Measurements from ENCODE around the gene PAMR1. TPM values are rescaled to one million over a fixed set of nuclear protein-coding genes. Genes with fewer than 3 reads are reported as not detected.
A peak's percentile ranks its signal among the peaks of the same experiment; 100 is the strongest.

The PAMR1 gene
- total and polyA plus RNA-seq, 2 donors from 2014 or later, result 2.2 to 2.4 TPM

- no peak overlapping the region for H3K4me3 ChIP-seq (ENCODE audit: low read length in 3 of 3)
- no peak overlapping the region for H3K9ac ChIP-seq (ENCODE audit: low read length in 3 of 3)
- H3K27ac ChIP-seq (ENCODE audit: low read depth in 2 of 2, low read length in 2 of 2), result no peak overlapping the region
- FAIRE-seq (no peak), DNase-seq (no peak)
- TF ChIP-seq CTCF (IDR thresholded peaks at IDR 0.05; ENCODE audit: borderline replicate concordance, extremely low read depth, insufficient read depth), result no peak
- peaks cover 0 to 4% (median 3%) of the 10 kb centered on the region in 3 donors for H3K4me1 ChIP-seq (ENCODE audit: control insufficient read depth in 2 of 3, insufficient read depth in 2 of 3, low read depth in 1 of 3, low read length in 3 of 3)
- H3K9me3 ChIP-seq (ENCODE audit: control insufficient read depth in 2 of 3, insufficient read depth in 1 of 3, low read length in 3 of 3), result no peaks in the 10 kb centered on the region
- no peaks in the 10 kb centered on the region for H3K36me3 ChIP-seq (ENCODE audit: control insufficient read depth in 2 of 3, insufficient read depth in 3 of 3, low read length in 3 of 3)
- peaks cover 16% of the 10 kb centered on the region for H3K27me3 ChIP-seq (ENCODE audit: control insufficient read depth, insufficient read depth, low read length)
- intact Hi-C loops (cut with DNase I), result no loop called here
Measured at GRCh38 chr11:35424157-35424940, 101.1 kb downstream of the PAMR1 start.

DNA sequence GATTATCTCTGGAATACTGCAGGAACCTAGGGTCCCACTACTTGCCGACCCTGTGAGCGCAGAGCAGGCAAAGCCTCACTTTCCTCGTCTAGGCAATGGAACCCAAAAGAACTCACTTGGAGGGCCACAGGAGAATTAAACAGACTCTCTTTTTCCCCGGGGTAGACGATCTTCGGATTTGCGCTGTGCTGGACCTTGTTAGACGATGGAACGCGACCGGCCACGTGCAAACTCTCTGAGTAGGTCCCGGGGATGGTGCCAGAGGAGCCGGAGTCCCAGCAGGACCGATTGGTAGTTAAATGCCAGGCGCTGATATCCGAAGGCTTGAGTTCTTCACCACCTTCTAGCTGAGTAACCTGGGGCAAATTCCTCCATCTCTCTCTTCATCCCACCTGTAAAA is 105.0 kb downstream of the PAMR1 start:
- intact Hi-C loops (cut with DNase I), result no loop called here
- DNase-seq, result peak in 2 of 5 donors; percentile 11 to 27
- H3K9ac ChIP-seq (ENCODE audit: low read length in 3 of 3), result no peak overlapping the region
- H3K9me3 ChIP-seq (ENCODE audit: control insufficient read depth in 2 of 3, insufficient read depth in 1 of 3, low read length in 3 of 3), result no peaks in the 10 kb centered on the region
- H3K27me3 ChIP-seq (ENCODE audit: control insufficient read depth, insufficient read depth, low read length), result peaks cover 29% of the 10 kb centered on the region
- peak overlapping the region in 1 of 3 donors; percentile 32 for H3K4me3 ChIP-seq (ENCODE audit: low read length in 3 of 3)
- FAIRE-seq, result no peak
- TF ChIP-seq CTCF (IDR thresholded peaks at IDR 0.05; ENCODE audit: borderline replicate concordance, extremely low read depth, insufficient read depth), result no peak
- H3K27ac ChIP-seq (ENCODE audit: low read depth in 2 of 2, low read length in 2 of 2), result no peak overlapping the region
- H3K4me1 ChIP-seq (ENCODE audit: control insufficient read depth in 2 of 3, insufficient read depth in 2 of 3, low read depth in 1 of 3, low read length in 3 of 3), result peaks cover 0 to 3% (median 0%) of the 10 kb centered on the region in 3 donors
- no peaks in the 10 kb centered on the region for H3K36me3 ChIP-seq (ENCODE audit: control insufficient read depth in 2 of 3, insufficient read depth in 3 of 3, low read length in 3 of 3)

DNA sequence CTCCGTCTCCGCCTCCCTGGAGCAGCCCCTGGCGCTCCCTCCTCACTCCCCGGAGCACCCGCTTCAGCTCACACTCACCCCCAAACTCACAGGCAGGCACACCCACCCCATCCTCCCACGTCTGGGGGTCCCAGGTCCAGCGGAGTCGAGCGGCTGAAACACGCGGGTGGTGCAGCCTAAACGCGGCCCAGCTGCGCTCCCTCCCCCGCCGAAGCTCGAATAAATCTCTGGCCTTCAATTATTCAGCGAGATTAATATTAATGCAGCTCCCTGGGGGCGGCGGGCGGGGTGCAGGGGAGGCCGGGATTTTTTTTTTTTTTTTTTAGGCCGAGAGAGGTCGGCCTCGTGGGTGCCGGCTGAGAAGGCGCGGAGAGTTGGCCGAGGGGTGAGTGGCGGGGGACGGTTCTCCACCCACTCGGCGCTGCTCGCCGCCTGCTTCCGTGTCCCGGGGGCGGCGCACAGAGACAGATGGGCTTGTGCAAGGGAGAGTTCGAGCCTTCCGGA is 105.5 kb downstream of the PAMR1 start:
- peak in 4 of 5 donors; percentile 13 to 69 (median 48) for DNase-seq
- H3K36me3 ChIP-seq (ENCODE audit: control insufficient read depth in 2 of 3, insufficient read depth in 3 of 3, low read length in 3 of 3), result no peaks in the 10 kb centered on the region
- no peak for TF ChIP-seq CTCF (IDR thresholded peaks at IDR 0.05; ENCODE audit: borderline replicate concordance, extremely low read depth, insufficient read depth)
- H3K4me3 ChIP-seq (ENCODE audit: low read length in 3 of 3), result peak overlapping the region in 1 of 3 donors; percentile 32
- no peaks in the 10 kb centered on the region for H3K9me3 ChIP-seq (ENCODE audit: control insufficient read depth in 2 of 3, insufficient read depth in 1 of 3, low read length in 3 of 3)
- H3K9ac ChIP-seq (ENCODE audit: low read length in 3 of 3), result no peak overlapping the region
- no peak for FAIRE-seq
- peaks cover 0 to 3% (median 0%) of the 10 kb centered on the region in 3 donors for H3K4me1 ChIP-seq (ENCODE audit: control insufficient read depth in 2 of 3, insufficient read depth in 2 of 3, low read depth in 1 of 3, low read length in 3 of 3)
- no peak overlapping the region for H3K27ac ChIP-seq (ENCODE audit: low read depth in 2 of 2, low read length in 2 of 2)
- peaks cover 29% of the 10 kb centered on the region for H3K27me3 ChIP-seq (ENCODE audit: control insufficient read depth, insufficient read depth, low read length)
- intact Hi-C loops (cut with DNase I), result no loop called here
